Tongue (tissue), 2 donors: Measurements from ENCODE around the gene BCAT1. TPM values are rescaled to one million over a fixed set of nuclear protein-coding genes. Genes with fewer than 3 reads are reported as not detected.

ENCODE experiments used
- DNase-seq: peaks from one replicate; pipeline ENCODE4 v3.0.0-alpha.2; 2015
- total RNA-seq: library from RNA; depleted of rRNA; stranded (reverse); fragments of >200 nt; gene quantifications from one replicate; pipeline ENCODE4 v1.2.3, GENCODE V29; 2014

BCAT1 gene
- total RNA-seq, 1 donor from 2014 or later = 29.6 TPM

DNA sequence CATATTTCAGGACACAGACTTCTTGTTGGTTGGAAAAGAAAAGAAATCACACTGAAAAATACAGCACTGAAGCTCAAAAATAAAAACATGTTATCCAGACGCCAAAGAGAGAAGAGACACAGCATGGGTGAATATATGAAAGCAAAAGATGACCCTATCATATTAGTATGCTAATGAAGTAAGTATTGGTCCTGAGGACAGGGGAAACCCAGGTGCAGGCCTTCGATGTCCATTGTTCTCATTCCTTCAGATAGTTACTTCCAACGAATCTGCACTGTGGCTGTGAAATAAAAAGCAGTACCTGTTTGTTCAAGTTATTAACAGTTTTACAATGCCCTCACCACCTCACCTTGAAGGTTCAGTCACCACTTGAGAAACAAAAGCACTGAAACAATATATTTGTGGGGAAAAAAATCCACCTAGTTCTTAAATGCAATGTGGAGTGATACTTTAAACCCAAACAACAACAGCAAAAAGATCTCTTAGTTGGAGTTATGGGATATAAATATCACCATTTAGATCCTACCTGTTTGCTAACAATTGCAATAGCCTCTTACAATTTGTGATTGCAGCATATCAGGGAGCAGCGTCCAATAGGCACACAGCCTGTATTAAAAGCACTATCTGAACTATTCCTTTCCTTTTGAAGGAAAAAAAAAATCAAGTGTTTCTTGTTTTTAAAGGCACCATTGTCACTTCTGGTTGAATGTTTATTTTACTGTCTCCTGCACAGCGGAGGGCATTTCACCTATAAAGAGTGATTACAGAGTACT, 188.1 kb downstream of the BCAT1 start:
- DNase-seq = no peak

GRCh38 chr12:24760162-24760561, 188.7 kb downstream of the BCAT1 start:
- DNase-seq = peak; percentile 47

Other genes starting within 250 kb of the BCAT1 start
- gene DNAI7, start 246.1 kb upstream of the BCAT1 start, total RNA-seq = 1.5 TPM
- gene ETFRF1, start 246.1 kb upstream of the BCAT1 start, total RNA-seq = 46.0 TPM